Endothelial cell of umbilical vein (primary cell): ENCODE measurements around the gene DOC2B. TPM values are rescaled to one million over a fixed set of nuclear protein-coding genes. Genes with fewer than 3 reads are reported as not detected.

Experiments used
- BruUV-seq: library from RNA; stranded (reverse); fragments of 400-500 nt; replicated peaks from 2 replicates; lab custom pipeline; 2021; lab: Mats Ljungman, UMichigan
- CTCF ChIA-PET: fragments of 300-600, 350-600 bp; sonication (Branson Sonifier 250); formaldehyde crosslinking; loops from one replicate; lab custom pipeline; 2021; ENCODE audit warnings: antibody characterized with exemption, inconsistent platforms; lab: Charles Lee
- POLR2A ChIA-PET: fragments of 300-600, 350-600 bp; sonication (Branson Sonifier 250); formaldehyde crosslinking; loops from one replicate; lab custom pipeline; 2021; ENCODE audit warnings: antibody characterized with exemption, inconsistent platforms; lab: Charles Lee
- DNase-seq: peaks from one replicate; pipeline ENCODE4 v3.0.0-alpha.2; 2011; ENCODE audit warnings: low read depth, low spot score
- FAIRE-seq: peaks from 2 replicates; lab custom pipeline; 2011; peaks lifted over from hg19 to GRCh38; lab: Jason Lieb, UNC
- H2AFZ ChIP-seq: 2 replicates; pipeline ENCODE4 v1.6.0; 2012; ENCODE audit warnings: low read depth, low read length, control low read depth, inconsistent platforms
- H3K27ac ChIP-seq: 2 replicates; pipeline ENCODE4 v1.5.1; 2011; ENCODE audit warnings: low read depth, mild to moderate bottlenecking, control low read depth, low read length, moderate library complexity; ENCODE audit not compliant: insufficient read depth
- H3K27me3 ChIP-seq, 2 experiments: 2 replicates each; pipeline versions ENCODE4 v1.6.0 to v1.6.1; 2011; ENCODE audit warnings: low read length in 2 of 2, mixed read lengths in 1 of 2; ENCODE audit not compliant: control insufficient read depth in 2 of 2, insufficient read depth in 2 of 2
- H3K36me3 ChIP-seq, 2 experiments: 2 replicates in 1 of 2; 3 replicates in 1 of 2; pipeline ENCODE4 v1.5.1; 2011; ENCODE audit warnings: low read length in 2 of 2, mild to moderate bottlenecking in 1 of 2, moderate library complexity in 1 of 2; ENCODE audit not compliant: control insufficient read depth in 2 of 2, insufficient read depth in 2 of 2; ENCODE audit errors: extremely low read depth in 1 of 2
- H3K4me1 ChIP-seq: 3 replicates; pipeline ENCODE4 v1.5.1; 2011; ENCODE audit warnings: mild to moderate bottlenecking, low read length; ENCODE audit not compliant: control insufficient read depth, insufficient read depth; ENCODE audit errors: extremely low read depth
- H3K4me2 ChIP-seq: 2 replicates; pipeline ENCODE4 v1.6.1; 2011; ENCODE audit warnings: low read length, control low read depth, mixed read lengths; ENCODE audit not compliant: insufficient read depth
- H3K4me3 ChIP-seq, 3 experiments: fragments of 200-600 bp in 1 of 3; sonication (generic), shearing (Covaris generic) in 1 of 3; replicated peaks in 1 of 3; 2 replicates each; pipeline ENCODE4 v1.5.1; 2011 to 2016; ENCODE audit warnings: control low read depth in 3 of 3, low read length in 3 of 3, mild to moderate bottlenecking in 2 of 3, inconsistent platforms in 1 of 3, low read depth in 1 of 3, moderate library complexity in 1 of 3; ENCODE audit not compliant: insufficient read depth in 1 of 3
- H3K79me2 ChIP-seq: 2 replicates; pipeline ENCODE4 v1.6.0; 2012; ENCODE audit warnings: low read length, inconsistent platforms; ENCODE audit not compliant: control insufficient read depth, insufficient read depth
- H3K9ac ChIP-seq: replicated peaks from 2 replicates; pipeline ENCODE3; 2011; ENCODE audit warnings: low read length, control low read depth; ENCODE audit not compliant: insufficient read depth; ENCODE audit errors: extremely low read depth
- H3K9me1 ChIP-seq: replicated peaks from 3 replicates; pipeline ENCODE4 v1.6.0; 2011; ENCODE audit warnings: mild to moderate bottlenecking, low read length; ENCODE audit not compliant: control insufficient read depth, insufficient read depth; ENCODE audit errors: extremely low read depth
- H3K9me3 ChIP-seq: replicated peaks from 2 replicates; pipeline ENCODE4 v1.5.1; 2012; ENCODE audit warnings: low read length, inconsistent platforms; ENCODE audit not compliant: control insufficient read depth, insufficient read depth
- H4K20me1 ChIP-seq: replicated peaks from 2 replicates; pipeline ENCODE3; 2011; ENCODE audit warnings: mild to moderate bottlenecking, low read length; ENCODE audit not compliant: control insufficient read depth, insufficient read depth; ENCODE audit errors: extremely low read depth
- EZH2 ChIP-seq: IDR thresholded peaks from 2 replicates; pipeline ENCODE4 v1.6.1; 2012; ENCODE audit warnings: borderline replicate concordance, low read depth, mild to moderate bottlenecking, moderate library complexity, low read length, inconsistent platforms; ENCODE audit not compliant: severe bottlenecking
- FOS ChIP-seq: IDR thresholded peaks from 2 replicates; pipeline ENCODE4 v1.6.1; 2011; ENCODE audit warnings: mild to moderate bottlenecking, low read length, moderate library complexity, borderline replicate concordance; ENCODE audit not compliant: insufficient read depth
- GATA2 ChIP-seq: IDR thresholded peaks from 2 replicates; pipeline ENCODE4 v1.7.0; 2011; ENCODE audit warnings: low read depth, mild to moderate bottlenecking, moderate library complexity, mixed read lengths, low read length; ENCODE audit not compliant: insufficient read length, insufficient read depth
- JUN ChIP-seq: IDR thresholded peaks from 2 replicates; pipeline ENCODE4 v1.6.1; 2011; ENCODE audit warnings: borderline replicate concordance, low read depth; ENCODE audit not compliant: insufficient read length, insufficient read depth
- MAX ChIP-seq: IDR thresholded peaks from 2 replicates; pipeline ENCODE4 v1.6.1; 2011; ENCODE audit not compliant: insufficient read depth, insufficient read length
- MYC ChIP-seq: IDR thresholded peaks from one replicate; pipeline ENCODE4 v1.6.1; 2011; ENCODE audit warnings: mild to moderate bottlenecking, low read depth, low read length
- POLR2A ChIP-seq: IDR thresholded peaks from 2 replicates; pipeline ENCODE4 v1.6.1; 2012; ENCODE audit warnings: low read depth, mild to moderate bottlenecking, control low read depth, low read length
- POLR2AphosphoS5 ChIP-seq: IDR thresholded peaks from 2 replicates; pipeline ENCODE4 v1.6.1; 2012; ENCODE audit warnings: low read depth, mild to moderate bottlenecking, control low read depth, low read length, moderate library complexity; ENCODE audit not compliant: insufficient read depth
- dilution Hi-C: fragments of 300-500 bp; cut with MboI; formaldehyde crosslinking; loops from one replicate; pipeline ENCODE4 v1.15.0; 2019; ENCODE audit warnings: low sequenced_read_pairs; ENCODE audit not compliant: extremely low pct_ligation_motif_present
- intact Hi-C: fragments of 100-400 bp; cut with micrococcal nuclease; formaldehyde crosslinking; loops from one replicate; pipeline ENCODE4 v1.10.0; 2022
- polyA plus RNA-seq, 4 experiments: library from polyadenylated mRNA; depleted of rRNA in 3 of 4; stranded (reverse) in 3 of 4; unstranded in 1 of 4; fragments of >200 nt; gene quantifications; 2 replicates each; pipeline versions ENCODE4 v1.2.1 to v1.2.3, GENCODE V29; 2011 to 2012; ENCODE audit warnings: missing spikeins in 1 of 4
- total RNA-seq: library from RNA; stranded (reverse); gene quantifications from 2 replicates; pipeline ENCODE4 v1.2.3, GENCODE V29; 2021
- TF ChIP-seq, protein P1 (sequence below), 2 donors: IDR thresholded peaks; 1 replicate in 1 of 2; 2 replicates in 1 of 2; pipeline ENCODE4 v1.5.1; 2011; ENCODE audit warnings: low read length in 2 of 2, mild to moderate bottlenecking in 2 of 2, moderate library complexity in 2 of 2, control low read depth in 1 of 2, inconsistent platforms in 1 of 2, low read depth in 1 of 2; ENCODE audit not compliant: insufficient read depth in 1 of 2; ENCODE audit errors: extremely low read depth in 1 of 2

The DOC2B gene
- total and polyA plus RNA-seq, 2 donors (not counting 3 experiments of a cell fraction or from before 2014, with no cell fraction given): 0.10 to 0.22 TPM

DNA sequence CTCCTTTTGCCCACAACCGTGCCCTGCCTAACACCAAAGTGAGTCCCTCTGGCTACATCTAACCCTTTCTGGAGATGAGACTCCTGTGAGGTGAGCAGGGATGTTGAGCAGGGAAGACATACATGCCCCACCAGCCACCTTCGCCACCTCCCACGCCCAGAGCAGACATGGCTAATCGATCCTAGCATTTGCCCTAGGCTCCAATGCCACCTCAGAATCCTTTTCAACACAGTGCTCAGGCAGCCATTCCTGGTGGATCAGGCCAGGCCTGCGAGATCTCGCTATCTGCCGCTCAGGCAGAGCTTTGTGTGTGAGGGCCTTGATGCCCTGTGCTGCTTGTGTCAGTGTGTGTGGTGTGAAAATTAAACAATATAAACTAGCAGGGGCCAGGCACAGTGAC, 23.1 kb downstream of the DOC2B start:
- ChIA-PET POLR2A (interaction anchor here (0.5 kb wide), 1 partner anchor 15 kb away, joined by 6 read pairs; no protein-coding TSS in a partner anchor), CTCF (interaction anchor here (1.4 kb wide), 1 partner anchor 9 kb away, joined by 5 read pairs; no protein-coding TSS in a partner anchor)
- Histone ChIP-seq H3K4me2 (no peak overlapping the region), H3K9me1 (no peaks in the 10 kb centered on the region), H3K36me3 (no peaks in the 10 kb centered on the region), H3K9ac (no peak overlapping the region), H3K9me3 (no peaks in the 10 kb centered on the region), H3K27me3 (no peaks in the 10 kb centered on the region), H3K4me3 (no peak overlapping the region), H2AFZ (no peak overlapping the region), H3K4me1 (no peaks in the 10 kb centered on the region), H4K20me1 (no peaks in the 10 kb centered on the region), H3K79me2 (no peaks in the 10 kb centered on the region), H3K27ac (no peak overlapping the region)
- DNase-seq (no peak), FAIRE-seq (no peak)
- BruUV-seq: no TSS peak
- intact Hi-C loops (no loop called here), dilution Hi-C loops (no loop called here)
- TF ChIP-seq MYC (no peak), MAX (no peak), GATA2 (no peak), EZH2 (no peak), JUN (no peak), POLR2A (no peak), FOS (no peak), POLR2AphosphoS5 (no peak)
- TF ChIP-seq, protein P1, sequence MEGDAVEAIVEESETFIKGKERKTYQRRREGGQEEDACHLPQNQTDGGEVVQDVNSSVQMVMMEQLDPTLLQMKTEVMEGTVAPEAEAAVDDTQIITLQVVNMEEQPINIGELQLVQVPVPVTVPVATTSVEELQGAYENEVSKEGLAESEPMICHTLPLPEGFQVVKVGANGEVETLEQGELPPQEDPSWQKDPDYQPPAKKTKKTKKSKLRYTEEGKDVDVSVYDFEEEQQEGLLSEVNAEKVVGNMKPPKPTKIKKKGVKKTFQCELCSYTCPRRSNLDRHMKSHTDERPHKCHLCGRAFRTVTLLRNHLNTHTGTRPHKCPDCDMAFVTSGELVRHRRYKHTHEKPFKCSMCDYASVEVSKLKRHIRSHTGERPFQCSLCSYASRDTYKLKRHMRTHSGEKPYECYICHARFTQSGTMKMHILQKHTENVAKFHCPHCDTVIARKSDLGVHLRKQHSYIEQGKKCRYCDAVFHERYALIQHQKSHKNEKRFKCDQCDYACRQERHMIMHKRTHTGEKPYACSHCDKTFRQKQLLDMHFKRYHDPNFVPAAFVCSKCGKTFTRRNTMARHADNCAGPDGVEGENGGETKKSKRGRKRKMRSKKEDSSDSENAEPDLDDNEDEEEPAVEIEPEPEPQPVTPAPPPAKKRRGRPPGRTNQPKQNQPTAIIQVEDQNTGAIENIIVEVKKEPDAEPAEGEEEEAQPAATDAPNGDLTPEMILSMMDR (IDR thresholded peaks at IDR 0.05; ENCODE audit: extremely low read depth in 1 of 2, insufficient read depth in 1 of 2, low read depth in 1 of 2, low read length in 2 of 2): no peak
